DOHH2 (cell line): ENCODE data around the gene TRMT11.

Experiments
- EZH2phosphoT487 ChIP-seq: fragments of 200-600 bp; sonication (generic); IDR thresholded peaks from 2 replicates; pipeline ENCODE4 v1.6.1; 2017; ENCODE audit warnings: borderline replicate concordance, mild to moderate bottlenecking, antibody characterized with exemption, low read length, moderate library complexity, mixed read lengths
- TF ChIP-seq, protein P1 (sequence below): fragments of 200-600 bp; sonication (generic); IDR thresholded peaks from one replicate; pipeline ENCODE4 v1.5.1; 2014; ENCODE audit warnings: antibody characterized with exemption, mild to moderate bottlenecking, low read depth, low read length; ENCODE audit not compliant: poor library complexity, severe bottlenecking

DNA sequence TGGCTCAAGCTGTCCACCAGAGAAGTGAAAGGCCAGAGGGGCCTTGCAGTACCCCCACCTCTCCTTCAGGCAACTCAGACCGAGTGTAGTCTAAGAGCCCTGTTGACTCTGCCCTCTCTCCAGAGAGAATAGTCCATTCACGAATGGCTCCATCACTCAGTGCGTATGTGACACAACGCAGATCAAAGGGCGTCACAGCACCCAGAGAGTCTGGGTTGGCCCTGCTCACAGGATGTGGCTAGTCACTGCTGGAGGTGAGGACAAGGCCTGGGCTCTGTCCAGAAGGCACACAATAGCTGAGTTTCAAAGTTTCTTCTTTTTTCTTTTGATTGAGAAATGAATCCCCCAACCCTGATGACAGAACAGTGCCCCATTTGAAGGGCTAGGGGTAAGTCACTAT is 74.1 kb downstream of the TRMT11 start:
- TF ChIP-seq, protein P1, sequence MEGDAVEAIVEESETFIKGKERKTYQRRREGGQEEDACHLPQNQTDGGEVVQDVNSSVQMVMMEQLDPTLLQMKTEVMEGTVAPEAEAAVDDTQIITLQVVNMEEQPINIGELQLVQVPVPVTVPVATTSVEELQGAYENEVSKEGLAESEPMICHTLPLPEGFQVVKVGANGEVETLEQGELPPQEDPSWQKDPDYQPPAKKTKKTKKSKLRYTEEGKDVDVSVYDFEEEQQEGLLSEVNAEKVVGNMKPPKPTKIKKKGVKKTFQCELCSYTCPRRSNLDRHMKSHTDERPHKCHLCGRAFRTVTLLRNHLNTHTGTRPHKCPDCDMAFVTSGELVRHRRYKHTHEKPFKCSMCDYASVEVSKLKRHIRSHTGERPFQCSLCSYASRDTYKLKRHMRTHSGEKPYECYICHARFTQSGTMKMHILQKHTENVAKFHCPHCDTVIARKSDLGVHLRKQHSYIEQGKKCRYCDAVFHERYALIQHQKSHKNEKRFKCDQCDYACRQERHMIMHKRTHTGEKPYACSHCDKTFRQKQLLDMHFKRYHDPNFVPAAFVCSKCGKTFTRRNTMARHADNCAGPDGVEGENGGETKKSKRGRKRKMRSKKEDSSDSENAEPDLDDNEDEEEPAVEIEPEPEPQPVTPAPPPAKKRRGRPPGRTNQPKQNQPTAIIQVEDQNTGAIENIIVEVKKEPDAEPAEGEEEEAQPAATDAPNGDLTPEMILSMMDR: no peak
- no peak for TF ChIP-seq EZH2phosphoT487
